ENCODE data around the gene NDUFS6.

The NDUFS6 gene

DNA sequence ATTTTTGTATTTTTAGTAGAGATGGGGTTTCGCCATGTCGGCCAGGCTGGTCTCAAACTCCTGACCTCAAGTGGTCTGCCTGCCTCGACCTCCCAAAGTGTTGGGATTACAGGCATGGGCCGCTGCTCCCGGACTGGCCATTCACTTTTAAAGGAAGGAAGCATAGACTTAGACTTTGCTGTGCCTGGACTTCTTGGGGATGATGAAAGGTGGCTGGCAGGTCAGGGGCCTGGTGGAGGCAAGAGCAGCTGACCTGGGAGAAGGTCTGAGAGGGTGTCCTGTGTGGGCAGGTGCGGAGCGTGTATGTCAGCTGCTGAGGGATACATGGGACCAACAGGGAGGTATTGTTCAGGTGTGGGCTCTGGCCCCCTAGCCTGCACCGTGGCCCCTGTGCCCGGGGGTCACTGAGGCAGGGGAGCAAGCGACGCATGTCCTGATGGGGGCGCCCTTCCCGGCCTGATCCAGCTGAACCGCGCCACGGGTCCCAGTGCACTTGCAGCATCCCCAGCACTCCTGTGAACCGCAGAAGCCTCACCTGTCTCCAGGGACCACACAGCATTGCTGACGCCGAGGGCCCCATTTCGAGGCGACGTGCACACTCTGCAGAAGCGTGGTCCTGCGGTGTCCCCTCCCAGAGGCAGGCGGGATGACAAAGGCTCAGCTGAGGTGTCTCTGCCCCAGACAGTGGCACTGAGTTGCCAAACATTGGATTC lies 23.1 kb downstream of the NDUFS6 start:
- Histone ChIP-seq H3K4me2 (ENCODE audit: low read length) (no peak overlapping the region), H3K9me3 (replicated peaks; ENCODE audit: low read length) (no peaks in the 10 kb centered on the region), H3K4me3 (ENCODE audit: low read length) (no peak overlapping the region), H3K27me3 (ENCODE audit: control insufficient read depth, insufficient read depth, low read length) (no peaks in the 10 kb centered on the region), H3K36me3 (ENCODE audit: insufficient read depth, low read length) (peaks cover 29% of the 10 kb centered on the region), H3K9ac (ENCODE audit: low read depth, low read length) (no peak overlapping the region), H3K4me1 (ENCODE audit: control insufficient read depth, insufficient read depth, low read length) (no peaks in the 10 kb centered on the region)

DNA sequence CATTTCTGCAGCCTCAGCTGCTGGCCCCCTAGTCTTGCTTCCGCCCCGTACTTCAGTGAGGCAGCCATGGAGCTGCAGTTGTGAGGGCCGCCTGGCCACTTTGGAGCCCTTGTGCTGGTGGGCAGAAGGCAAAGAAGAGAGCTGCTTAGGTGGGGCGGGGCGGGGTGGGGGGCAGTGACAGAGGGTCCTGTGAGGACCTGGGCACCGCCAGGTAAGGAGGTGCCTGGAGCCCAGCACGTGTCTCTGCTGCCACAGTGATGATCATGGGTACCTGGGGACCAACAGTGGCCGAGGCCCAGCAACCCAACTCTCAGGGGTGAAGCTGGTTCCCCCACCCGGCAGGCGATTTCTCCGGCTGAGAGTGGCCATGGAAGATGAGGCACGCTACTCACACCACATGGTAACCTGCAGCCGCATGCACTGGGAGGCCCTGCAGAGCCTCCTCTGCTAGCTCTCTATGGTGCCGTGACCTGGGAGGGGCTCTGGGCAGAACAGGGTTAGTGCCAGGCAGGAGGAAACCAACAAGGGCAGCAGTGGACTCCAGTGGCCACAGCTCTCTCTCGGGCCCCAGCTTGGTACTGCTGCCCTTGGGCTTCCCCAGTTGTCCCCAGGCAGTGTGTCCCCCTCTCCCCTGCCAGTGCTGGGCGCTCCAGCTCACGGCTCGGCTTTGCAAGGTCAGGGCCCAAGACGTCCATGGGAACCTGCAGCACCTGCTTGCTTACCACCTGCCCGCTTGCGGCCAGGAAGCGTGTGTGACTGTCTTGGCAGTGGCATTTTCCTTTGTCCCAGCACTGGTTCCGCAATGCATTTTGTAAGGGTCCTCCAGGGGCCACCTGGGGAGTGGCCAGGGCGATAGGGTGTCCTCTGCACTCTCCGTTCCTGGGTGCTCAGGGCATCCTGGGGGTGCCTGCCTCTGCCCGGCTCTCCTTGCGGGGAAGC lies 24.0 kb downstream of the NDUFS6 start:
- H3K36me3 ChIP-seq (ENCODE audit: insufficient read depth, low read length), result peaks cover 28% of the 10 kb centered on the region
- no peak overlapping the region for H3K4me3 ChIP-seq (ENCODE audit: low read length)
- H3K4me2 ChIP-seq (ENCODE audit: low read length), result no peak overlapping the region
- H3K4me1 ChIP-seq (ENCODE audit: control insufficient read depth, insufficient read depth, low read length), result no peaks in the 10 kb centered on the region
- H3K27me3 ChIP-seq (ENCODE audit: control insufficient read depth, insufficient read depth, low read length), result no peaks in the 10 kb centered on the region
- no peak overlapping the region for H3K9ac ChIP-seq (ENCODE audit: low read depth, low read length)
- no peaks in the 10 kb centered on the region for H3K9me3 ChIP-seq (replicated peaks; ENCODE audit: low read length)

DNA sequence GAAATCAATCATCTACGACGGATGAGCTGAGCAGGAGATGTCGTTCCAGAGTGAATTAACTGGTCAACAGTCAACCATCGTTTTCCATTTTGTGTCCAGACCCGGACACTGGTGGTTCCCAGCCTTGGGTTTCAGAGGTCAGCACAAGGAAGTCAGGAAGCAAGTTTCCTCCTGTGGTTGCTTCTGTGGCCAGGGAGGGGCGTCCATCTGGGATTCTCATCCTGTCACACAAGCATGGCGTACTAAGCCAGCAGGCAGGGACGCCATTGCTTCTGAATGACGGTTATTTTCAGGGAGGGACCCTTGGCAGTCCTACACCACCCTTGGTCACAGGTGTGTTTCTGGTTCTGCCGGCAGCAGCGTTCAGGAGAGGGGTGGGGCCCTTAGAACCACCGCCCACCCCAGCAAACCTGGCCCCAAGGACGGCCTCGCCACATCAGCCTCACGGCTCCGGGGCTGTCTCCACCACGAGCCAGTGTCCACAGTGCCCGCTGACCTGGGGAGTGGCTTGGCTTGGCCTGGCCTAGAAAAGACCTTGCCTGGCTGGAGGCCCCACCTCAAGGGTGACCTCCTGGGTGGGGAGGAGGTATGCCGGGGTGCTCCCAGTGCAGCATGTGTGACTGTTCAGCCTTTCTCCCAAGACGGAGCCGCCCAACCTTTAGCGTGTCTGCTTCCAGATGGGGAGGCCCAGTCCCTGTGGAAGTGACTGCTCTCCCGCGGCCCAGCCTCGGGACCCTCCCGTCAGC lies 25.2 kb downstream of the NDUFS6 start:
- H3K9me3 ChIP-seq (replicated peaks; ENCODE audit: low read length), result no peaks in the 10 kb centered on the region
- no peaks in the 10 kb centered on the region for H3K4me1 ChIP-seq (ENCODE audit: control insufficient read depth, insufficient read depth, low read length)
- H3K9ac ChIP-seq (ENCODE audit: low read depth, low read length), result no peak overlapping the region
- H3K4me3 ChIP-seq (ENCODE audit: low read length), result no peak overlapping the region
- peaks cover 16% of the 10 kb centered on the region for H3K36me3 ChIP-seq (ENCODE audit: insufficient read depth, low read length)
- no peak overlapping the region for H3K4me2 ChIP-seq (ENCODE audit: low read length)
- H3K27me3 ChIP-seq (ENCODE audit: control insufficient read depth, insufficient read depth, low read length), result no peaks in the 10 kb centered on the region

GRCh38 chr5:1827025-1827885 lies 26.0 kb downstream of the NDUFS6 start:
- Histone ChIP-seq H3K4me1 (ENCODE audit: control insufficient read depth, insufficient read depth, low read length) (no peaks in the 10 kb centered on the region), H3K4me3 (ENCODE audit: low read length) (no peak overlapping the region), H3K9me3 (replicated peaks; ENCODE audit: low read length) (no peaks in the 10 kb centered on the region), H3K27me3 (ENCODE audit: control insufficient read depth, insufficient read depth, low read length) (no peaks in the 10 kb centered on the region), H3K4me2 (ENCODE audit: low read length) (peak overlapping the region; percentile 20), H3K36me3 (ENCODE audit: insufficient read depth, low read length) (peaks cover 12% of the 10 kb centered on the region), H3K9ac (ENCODE audit: low read depth, low read length) (no peak overlapping the region)

DNA sequence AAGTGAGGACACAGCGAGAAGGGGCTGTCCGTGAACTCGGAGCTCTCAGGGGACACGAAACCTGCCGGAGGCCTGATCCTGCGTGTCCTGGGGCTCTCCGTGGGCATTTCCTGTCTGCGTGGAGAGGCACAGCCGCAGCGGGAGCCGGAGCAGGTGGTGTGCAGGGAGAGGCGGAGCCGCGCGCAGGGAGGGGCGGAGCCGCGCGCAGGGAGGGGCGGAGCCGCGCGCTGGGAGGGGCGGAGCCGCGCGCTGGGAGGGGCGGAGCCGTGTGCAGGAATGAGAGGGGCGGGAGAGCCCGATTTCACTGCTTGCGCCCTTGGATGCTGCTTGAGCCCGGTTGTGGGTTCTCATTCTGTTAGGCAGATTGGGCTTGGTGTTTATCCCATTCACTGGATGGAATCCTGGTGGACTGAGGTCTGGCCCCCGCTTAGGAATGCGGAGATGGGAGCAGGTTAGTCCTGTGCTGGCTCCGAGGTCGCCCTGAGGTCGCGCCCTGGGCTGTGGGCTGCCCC lies 26.7 kb downstream of the NDUFS6 start:
- H3K4me3 ChIP-seq (ENCODE audit: low read length), result no peak overlapping the region
- peaks cover 8% of the 10 kb centered on the region for H3K36me3 ChIP-seq (ENCODE audit: insufficient read depth, low read length)
- H3K4me1 ChIP-seq (ENCODE audit: control insufficient read depth, insufficient read depth, low read length), result no peaks in the 10 kb centered on the region
- H3K4me2 ChIP-seq (ENCODE audit: low read length), result peak overlapping the region; percentile 20
- no peaks in the 10 kb centered on the region for H3K27me3 ChIP-seq (ENCODE audit: control insufficient read depth, insufficient read depth, low read length)
- H3K9me3 ChIP-seq (replicated peaks; ENCODE audit: low read length), result no peaks in the 10 kb centered on the region
- no peak overlapping the region for H3K9ac ChIP-seq (ENCODE audit: low read depth, low read length)

DNA sequence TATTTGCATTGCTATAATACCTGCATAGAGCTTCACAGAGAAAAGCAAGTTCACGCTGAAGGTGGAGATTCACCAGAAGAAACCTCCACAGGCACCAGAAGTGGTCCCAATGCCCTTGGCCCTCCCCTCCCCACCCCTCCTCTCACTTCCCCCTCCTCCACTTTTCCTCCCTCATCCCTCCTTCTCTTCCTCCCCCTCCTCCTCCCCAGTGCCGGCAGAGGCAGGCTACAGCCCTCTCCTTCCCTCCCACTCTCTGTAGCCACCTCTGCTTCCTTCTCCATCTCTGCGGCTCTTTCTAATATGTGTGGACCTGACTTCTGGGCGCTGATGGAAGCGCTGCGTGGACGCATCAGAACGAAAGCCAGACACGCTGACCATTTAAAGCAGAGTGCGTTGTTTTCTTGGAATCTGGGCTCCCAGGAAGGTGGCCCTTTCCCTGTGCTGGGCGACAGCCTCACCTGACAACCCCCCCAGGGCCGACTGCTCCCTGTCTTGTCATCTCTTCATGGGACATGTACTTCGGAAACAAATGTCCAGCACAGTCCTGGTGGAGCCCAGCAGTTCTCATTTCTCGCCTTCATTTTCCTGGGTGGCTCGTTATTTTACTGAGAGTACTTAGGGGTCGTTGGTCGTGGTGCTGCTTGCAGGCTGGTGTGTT lies 29.5 kb downstream of the NDUFS6 start:
- Histone ChIP-seq H3K27me3 (ENCODE audit: control insufficient read depth, insufficient read depth, low read length) (peaks cover 9% of the 10 kb centered on the region), H3K4me1 (ENCODE audit: control insufficient read depth, insufficient read depth, low read length) (no peaks in the 10 kb centered on the region)

DNA sequence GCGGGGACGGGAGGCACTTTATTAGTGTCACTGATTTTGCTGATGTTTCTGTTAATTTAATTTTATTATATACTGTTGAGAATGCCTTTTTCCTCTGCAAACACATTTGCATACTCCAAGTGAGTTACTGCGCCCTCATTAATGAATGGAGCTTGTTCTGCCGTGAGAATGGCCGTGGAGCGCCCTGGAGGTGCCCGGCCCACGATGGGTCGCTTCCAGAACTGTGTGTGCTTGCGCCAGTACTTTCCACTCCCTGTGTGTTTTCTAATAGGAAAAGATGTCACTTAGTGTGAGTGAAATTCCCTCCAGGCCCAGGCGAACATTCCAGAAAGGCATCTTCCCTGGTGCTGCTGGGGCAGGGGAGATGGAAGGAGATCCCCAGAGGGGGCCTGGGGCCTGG lies 30.1 kb downstream of the NDUFS6 start:
- Histone ChIP-seq H3K36me3 (ENCODE audit: insufficient read depth, low read length) (no peaks in the 10 kb centered on the region), H3K27me3 (ENCODE audit: control insufficient read depth, insufficient read depth, low read length) (peaks cover 9% of the 10 kb centered on the region), H3K4me3 (ENCODE audit: low read length) (no peak overlapping the region), H3K9ac (ENCODE audit: low read depth, low read length) (no peak overlapping the region), H3K4me1 (ENCODE audit: control insufficient read depth, insufficient read depth, low read length) (no peaks in the 10 kb centered on the region), H3K4me2 (ENCODE audit: low read length) (no peak overlapping the region), H3K9me3 (replicated peaks; ENCODE audit: low read length) (no peaks in the 10 kb centered on the region)

More for the DNA sequence above, 29.5 kb downstream of the NDUFS6 start:
- Histone ChIP-seq H3K9ac (ENCODE audit: low read depth, low read length) (no peak overlapping the region), H3K4me2 (ENCODE audit: low read length) (no peak overlapping the region), H3K4me3 (ENCODE audit: low read length) (no peak overlapping the region), H3K9me3 (replicated peaks; ENCODE audit: low read length) (no peaks in the 10 kb centered on the region), H3K36me3 (ENCODE audit: insufficient read depth, low read length) (peaks cover 2% of the 10 kb centered on the region)

DNA sequence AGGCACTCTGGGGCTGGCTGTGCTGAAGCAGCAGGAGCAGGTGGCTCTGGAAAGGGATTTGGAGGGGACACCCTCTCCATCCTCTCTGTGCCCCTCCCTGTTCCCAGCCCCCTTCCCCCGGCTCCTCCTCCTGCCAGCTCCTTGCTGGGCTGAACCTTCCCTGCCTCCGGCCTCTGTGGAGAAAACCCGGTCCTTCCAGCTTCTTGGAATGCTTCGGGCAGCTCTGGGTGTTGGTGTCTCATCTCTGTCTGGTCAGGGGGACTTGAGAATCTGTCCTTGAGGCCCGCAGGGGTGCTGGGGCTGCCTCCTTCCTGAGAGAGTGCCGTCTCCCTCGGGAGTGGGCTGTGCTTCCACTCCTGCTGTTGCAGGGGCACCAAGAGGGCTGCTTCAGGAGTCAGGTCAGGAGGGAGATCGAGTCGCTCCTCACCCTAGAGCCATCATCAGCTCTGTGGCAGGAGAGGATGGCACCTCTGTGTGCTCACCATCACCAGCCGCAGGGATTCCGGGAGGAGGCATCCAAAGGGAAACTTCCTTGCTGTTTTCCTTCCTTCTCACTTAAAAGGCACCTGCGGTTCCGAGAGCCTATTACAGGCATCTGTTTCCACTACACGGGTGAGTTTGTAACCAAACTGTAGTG lies 30.6 kb downstream of the NDUFS6 start:
- H3K4me3 ChIP-seq (ENCODE audit: low read length), result no peak overlapping the region
- no peaks in the 10 kb centered on the region for H3K4me1 ChIP-seq (ENCODE audit: control insufficient read depth, insufficient read depth, low read length)
- no peaks in the 10 kb centered on the region for H3K9me3 ChIP-seq (replicated peaks; ENCODE audit: low read length)
- H3K4me2 ChIP-seq (ENCODE audit: low read length), result no peak overlapping the region
- peaks cover 9% of the 10 kb centered on the region for H3K27me3 ChIP-seq (ENCODE audit: control insufficient read depth, insufficient read depth, low read length)
- H3K9ac ChIP-seq (ENCODE audit: low read depth, low read length), result no peak overlapping the region
- H3K36me3 ChIP-seq (ENCODE audit: insufficient read depth, low read length), result no peaks in the 10 kb centered on the region

DNA sequence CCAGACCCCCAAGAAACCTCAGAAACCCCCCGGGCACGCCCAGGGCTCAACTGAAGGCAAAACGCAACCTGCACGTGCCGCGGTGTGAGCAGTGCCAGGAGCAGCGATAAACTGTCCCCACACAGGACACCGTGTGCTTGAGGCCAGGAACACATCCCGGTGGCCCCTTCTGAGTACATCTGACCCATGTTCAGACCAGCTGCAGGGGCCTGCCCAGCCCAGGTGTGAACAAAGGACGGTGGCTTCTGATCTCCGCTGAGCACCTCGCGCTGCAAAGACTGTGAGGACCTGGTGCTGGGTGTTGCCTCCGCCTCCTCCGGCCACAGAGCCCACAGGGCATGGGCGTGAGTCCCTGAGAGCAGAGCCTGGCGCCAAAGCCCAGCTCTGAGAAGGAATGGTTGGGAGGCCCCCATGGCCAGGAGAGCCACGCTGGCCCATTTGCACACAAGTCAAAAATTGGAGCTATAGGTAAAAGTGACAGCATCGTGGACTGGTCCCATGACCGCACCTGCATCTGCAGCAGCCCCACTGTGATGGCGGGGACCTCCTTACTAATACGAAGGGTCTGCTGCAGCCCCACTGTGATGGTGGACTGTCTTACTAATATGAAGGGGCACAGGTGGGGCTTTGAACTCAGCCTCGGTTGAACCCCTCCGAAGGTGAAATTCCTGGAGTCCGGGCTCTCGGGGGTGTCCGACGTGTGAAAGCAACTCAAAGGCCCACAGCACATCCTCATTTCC lies 31.5 kb downstream of the NDUFS6 start:
- H3K9me3 ChIP-seq (replicated peaks; ENCODE audit: low read length), result no peaks in the 10 kb centered on the region
- no peak overlapping the region for H3K4me3 ChIP-seq (ENCODE audit: low read length)
- no peak overlapping the region for H3K4me2 ChIP-seq (ENCODE audit: low read length)
- H3K27me3 ChIP-seq (ENCODE audit: control insufficient read depth, insufficient read depth, low read length), result peaks cover 9% of the 10 kb centered on the region
- no peaks in the 10 kb centered on the region for H3K36me3 ChIP-seq (ENCODE audit: insufficient read depth, low read length)
- H3K9ac ChIP-seq (ENCODE audit: low read depth, low read length), result no peak overlapping the region
- no peaks in the 10 kb centered on the region for H3K4me1 ChIP-seq (ENCODE audit: control insufficient read depth, insufficient read depth, low read length)
